ENCODE measurements around the gene ALDH18A1.
A peak's percentile ranks its signal among the peaks of the same experiment; 100 is the strongest.
"Not testable (repeated sequence)": the region's sequence is repeated elsewhere in the genome, so short reads cannot be mapped to it uniquely, and the experiment has no call there.

Gene ALDH18A1

GRCh38 chr10:95648138-95648537 lies 8.4 kb downstream of the ALDH18A1 start:
- no peak for DNase-seq

DNA sequence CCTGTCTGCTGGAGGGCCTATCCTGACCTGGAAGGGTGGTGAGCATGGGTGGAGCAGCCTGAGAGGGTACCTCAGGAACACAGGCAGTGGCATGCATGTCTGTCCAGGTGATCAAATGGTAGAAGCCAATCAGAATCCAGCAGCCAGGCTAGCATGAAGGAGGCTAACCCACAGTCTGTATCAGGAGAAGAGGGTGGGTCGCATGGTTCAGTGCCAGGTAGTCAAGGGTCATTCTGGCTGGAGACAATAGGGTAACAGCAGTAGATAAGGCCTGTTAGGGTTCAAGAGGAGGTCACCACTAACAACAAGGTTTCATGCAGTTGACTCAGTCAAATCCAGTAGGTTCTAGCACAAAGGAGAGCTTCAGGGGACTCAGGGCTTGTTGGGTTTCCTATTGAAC lies 10.4 kb downstream of the ALDH18A1 start:
- DNase-seq = no peak

DNA sequence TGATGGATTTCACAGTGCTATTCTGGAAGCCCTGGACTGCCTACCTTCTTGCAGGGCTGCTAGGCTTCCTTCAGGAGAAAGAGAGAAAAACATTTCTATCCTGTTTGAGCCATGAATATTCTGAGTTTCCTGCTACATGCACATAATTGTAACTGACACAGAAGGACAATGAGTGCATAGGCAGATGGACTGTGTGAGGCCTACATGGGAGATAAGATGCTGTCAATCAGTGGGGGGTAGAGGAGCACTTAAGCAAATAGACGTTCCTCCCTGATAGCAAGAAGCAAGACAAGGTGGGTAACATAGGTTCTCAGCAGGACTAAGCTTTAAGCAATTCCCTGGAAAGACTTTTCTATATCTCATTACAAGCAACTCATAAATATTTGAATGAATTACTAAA lies 11.6 kb downstream of the ALDH18A1 start:
- DNase-seq = no peak

DNA sequence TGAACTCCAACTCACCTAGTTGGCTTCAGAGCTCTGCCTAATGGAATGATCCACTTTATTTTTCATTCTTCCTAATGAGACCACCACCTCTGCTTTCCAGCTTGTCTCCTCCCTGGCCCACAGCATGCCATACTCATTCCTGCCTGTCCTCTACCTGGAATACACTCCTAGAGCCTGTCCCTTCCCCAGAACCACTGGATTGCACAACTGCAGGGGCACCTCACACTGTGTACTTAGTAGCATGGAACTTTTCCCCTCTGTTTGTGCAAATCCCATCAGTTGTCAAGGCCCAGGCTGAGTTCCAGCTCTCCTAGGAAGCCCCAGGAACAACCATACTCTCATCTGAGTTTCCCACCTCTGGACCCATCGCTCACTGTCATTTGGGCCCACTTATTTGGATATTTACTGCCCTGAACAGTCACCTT lies 15.6 kb downstream of the ALDH18A1 start:
- no peak for DNase-seq

DNA sequence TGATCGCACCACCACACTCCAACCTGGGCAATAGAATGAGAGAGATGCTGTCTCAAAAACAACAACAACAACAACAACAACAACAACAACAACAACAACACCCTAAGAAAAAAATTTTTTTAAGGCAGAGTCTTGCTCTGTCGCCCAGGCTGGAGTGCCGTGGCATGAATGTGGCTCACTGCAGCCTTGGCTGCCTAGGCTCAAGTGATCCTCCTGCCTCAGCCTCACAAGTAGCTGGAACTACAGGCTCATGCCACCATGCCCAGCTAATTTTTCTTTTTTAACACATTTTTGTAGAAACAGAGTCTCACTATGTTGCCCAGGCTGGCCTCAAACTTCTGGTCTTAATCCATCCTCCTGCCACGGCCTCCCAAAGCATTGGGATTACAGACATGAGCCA lies 18.6 kb downstream of the ALDH18A1 start:
- no peak for DNase-seq

DNA sequence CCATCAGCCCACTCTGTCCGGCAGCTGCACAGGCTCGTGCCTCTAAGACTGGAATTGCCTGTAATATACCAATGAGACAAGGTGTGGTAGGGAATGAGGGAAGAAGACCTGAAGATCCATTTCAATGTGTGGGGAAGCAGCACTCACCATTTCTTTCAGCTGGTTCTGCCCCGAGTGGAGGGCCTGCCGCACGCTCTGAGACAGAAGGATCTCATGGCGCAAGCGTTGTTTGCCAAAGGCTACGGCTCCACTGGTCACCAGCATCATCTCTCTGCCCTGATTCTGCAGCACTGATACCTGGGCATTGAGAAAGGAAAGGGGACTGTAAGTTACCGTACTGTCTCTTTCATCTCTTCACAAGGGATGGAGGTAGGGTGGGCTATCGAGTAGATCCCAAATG lies 19.4 kb downstream of the ALDH18A1 start:
- DNase-seq = no peak

- no peak for DNase-seq
Measured at GRCh38 chr10:95635319-95635733, 21.2 kb downstream of the ALDH18A1 start.

GRCh38 chr10:95628786-95629185 lies 27.7 kb downstream of the ALDH18A1 start:
- no peak for DNase-seq

DNA sequence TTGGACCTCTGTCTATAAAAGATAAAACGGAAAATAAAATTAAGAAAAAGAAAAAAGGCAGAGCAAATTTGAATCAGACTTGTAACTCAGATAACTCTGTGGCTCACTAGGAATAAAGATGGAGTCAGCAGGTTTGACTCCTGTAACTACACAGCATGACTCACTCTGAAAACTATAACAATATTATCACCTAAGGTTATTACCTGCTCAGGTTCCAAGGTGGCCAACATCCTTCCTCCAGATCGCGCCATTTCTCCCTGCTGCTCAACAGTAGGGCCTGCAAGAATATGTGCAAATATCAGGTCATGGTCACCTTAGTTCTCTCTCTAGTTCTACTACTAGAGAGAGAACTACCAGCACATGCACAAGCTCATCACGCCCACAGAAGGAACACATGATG lies 30.0 kb downstream of the ALDH18A1 start:
- no peak for DNase-seq

GRCh38 chr10:95620415-95620814 lies 36.1 kb downstream of the ALDH18A1 start:
- DNase-seq = not testable (repeated sequence)

DNA sequence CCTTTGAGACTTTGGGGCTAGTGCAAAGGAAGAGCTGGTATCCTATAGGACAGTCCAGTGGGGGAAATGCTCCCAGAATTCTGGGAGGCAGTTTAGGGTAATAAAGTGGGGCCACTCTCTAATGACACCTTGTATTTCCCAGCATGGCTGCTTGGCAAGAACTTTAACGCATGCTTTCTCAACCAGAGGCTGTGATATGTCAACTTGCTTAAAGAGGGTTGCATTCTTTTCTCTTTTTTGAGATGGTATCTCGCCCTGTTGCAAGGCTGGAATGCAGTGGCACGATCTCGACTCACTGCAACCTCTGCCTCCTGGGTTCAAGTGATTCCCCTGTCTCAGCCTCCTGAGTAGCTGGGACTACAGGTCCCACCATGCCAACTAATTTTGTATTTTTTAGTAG lies 38.4 kb downstream of the ALDH18A1 start:
- DNase-seq = no peak

DNA sequence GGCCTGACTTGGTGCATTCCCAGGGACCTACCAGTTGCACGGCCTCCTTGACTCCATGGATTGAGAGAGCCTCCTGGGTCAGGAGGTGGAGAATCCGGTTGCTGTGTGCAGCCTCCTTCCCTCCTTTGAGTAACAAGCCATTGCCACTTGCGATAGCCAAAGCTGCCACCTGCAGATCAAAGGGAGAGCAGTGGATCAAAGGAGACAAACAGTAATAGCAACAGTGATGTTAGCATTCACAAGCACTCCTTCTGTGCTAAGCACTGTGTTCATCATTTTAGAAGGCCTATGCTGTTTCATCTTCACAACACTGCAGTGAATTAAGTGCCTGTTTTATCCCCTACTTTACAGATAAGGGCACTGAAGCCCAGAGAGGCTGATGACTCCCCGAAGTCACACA lies 40.1 kb downstream of the ALDH18A1 start:
- no peak for DNase-seq

- no peak for DNase-seq
Measured at GRCh38 chr10:95613330-95613729, 43.2 kb downstream of the ALDH18A1 start.

- DNase-seq = no peak
Measured at GRCh38 chr10:95610727-95611126, 45.8 kb downstream of the ALDH18A1 start.

GRCh38 chr10:95606922-95607321 lies 49.6 kb downstream of the ALDH18A1 start:
- DNase-seq = no peak

DNA sequence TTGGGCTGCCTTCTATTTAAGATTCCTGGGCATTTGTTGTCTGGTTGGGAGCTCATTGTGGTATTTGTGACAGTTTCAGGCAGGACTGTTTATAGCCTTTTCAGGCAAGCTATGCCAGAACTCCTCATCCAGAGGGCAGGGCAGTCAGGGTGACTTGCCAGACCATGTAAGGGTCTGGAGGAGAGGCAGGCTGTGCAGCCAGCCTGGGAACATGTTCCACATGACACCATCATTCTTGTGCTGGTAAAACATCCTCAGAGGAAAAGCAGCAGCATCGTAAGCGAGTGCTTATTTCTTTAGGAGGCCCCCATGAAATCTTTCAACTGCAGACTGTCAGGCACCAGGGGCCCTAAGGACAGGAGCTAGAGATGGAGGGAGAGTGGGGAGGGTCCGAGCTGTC lies 51.3 kb downstream of the ALDH18A1 start:
- DNase-seq = no peak

- DNase-seq = no peak
Measured at GRCh38 chr10:95604630-95605029, 51.9 kb downstream of the ALDH18A1 start.

DNA sequence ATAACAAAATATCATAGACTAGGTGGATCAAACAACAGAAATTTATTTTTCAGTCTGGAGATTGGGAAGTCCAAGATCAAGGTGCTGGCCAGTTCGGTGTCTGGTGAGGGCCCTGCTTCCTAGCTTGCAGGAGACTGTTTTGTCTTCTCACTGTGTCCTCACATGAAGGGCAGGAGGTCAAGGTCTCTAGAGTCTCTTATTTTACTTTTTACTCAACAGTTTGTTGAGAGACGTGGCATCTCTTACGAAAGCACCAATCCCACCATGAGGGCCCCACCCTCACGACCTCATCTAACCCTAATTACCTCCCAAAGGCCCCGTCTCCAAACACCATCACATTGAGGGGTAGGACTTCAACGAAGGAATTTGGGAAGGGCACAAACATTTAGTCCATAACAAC lies 54.1 kb downstream of the ALDH18A1 start:
- DNase-seq = no peak

GRCh38 chr10:95601116-95601719 lies 55.3 kb downstream of the ALDH18A1 start:
- DNase-seq = peak; percentile 28

DNA sequence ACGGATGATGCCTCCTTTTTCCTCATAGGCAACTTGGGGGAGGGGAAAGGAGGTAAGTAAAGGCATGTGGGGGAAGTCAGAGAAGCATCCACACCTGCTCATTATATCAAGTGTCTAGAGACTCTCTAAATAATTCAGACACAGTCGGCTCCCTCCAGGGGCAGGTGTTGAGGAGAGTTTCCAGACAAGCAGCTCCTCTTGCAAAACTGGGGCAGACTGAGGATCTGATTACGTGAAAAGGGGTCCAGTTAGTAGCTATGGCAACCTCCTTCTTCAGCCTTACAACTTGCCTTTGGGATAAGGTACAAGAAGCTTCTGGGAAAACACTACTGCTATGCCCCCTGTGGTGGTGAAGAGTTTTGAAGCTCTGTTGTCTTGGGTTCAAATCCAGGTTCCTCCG lies 56.4 kb downstream of the ALDH18A1 start:
- DNase-seq = no peak

DNA sequence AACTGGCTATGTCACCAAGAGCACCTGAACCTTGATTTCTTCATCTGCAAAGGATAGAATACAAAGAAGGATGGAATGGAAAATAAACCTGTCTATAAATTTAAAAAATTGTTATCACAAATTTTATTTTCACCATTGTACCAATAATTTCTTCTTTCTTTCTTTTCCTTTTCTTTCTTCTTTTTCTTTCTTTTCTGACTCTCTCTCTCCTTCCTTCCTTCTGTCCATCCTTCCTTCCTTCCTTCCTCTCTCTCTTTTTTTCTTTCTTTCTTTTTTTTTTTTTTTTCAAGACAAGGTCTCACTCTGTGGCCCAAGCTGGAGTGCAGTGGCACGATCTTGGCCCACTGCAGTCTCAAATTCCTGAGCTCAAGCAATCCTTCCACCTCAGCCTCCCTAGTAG lies 58.7 kb downstream of the ALDH18A1 start:
- no peak for DNase-seq

- no peak for DNase-seq
Measured at GRCh38 chr10:95588025-95588424, 68.5 kb downstream of the ALDH18A1 start.

GRCh38 chr10:95579835-95580535 lies 76.5 kb downstream of the ALDH18A1 start:
- no peak for DNase-seq

DNA sequence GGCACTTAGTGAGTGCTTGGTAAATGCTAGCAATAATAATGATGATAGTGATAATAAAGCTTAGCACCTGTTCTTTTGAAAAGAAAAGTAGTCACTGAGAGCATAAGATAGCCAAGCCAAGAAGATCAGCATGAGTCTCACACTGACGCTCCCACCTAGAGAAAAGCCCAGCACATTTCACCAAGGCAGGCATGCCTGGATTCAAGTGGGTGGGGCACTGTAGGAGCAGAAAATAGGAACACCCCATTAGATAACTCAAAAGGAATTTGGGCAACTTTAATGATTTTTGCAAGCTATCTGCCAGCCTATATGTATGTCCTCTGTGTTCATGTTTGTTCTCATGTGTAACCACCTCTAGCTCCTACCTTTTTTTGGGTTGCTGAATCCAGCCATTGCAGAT lies 77.2 kb downstream of the ALDH18A1 start:
- DNase-seq = no peak

DNA sequence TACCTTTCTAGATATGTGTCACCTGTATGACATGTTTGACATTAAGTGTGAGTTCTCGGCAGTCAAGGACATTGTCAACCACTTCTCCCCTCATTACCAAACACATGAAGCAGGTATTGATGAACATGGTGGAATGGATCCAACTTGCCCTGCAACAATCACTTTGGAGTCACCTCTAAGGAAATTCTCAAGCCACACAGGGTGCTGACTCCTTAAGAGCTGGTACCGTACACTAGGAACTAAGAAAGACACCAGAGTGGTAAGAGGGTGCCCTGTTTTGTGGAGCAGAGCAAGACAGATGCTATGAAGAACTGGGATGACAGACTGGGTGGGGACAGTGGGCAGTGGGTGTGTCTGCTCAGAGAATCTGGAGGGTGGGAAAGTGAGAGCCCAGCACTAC lies 77.9 kb downstream of the ALDH18A1 start:
- no peak for DNase-seq

Data from NCI-H2029 treated with DMSO at 0.1 percent for 48 hours (cell line).